22Rv1 (cell line): ENCODE results near the gene INCENP.
"Not testable (repeated sequence)": the region's sequence is repeated elsewhere in the genome, so short reads cannot be mapped to it uniquely, and the experiment has no call there.

Experiments used
- H3K27ac ChIP-seq: fragments of 450-650 bp; 2 replicates; pipeline ENCODE4 v1.5.1; 2017
- CTCF ChIP-seq: fragments of 450-650 bp; IDR thresholded peaks from 2 replicates; pipeline ENCODE4 v1.5.1; 2017; ENCODE audit warnings: mild to moderate bottlenecking
- ZFX ChIP-seq: fragments of 450-650 bp; IDR thresholded peaks from 2 replicates; pipeline ENCODE4 v1.6.1; 2017; ENCODE audit warnings: antibody characterized with exemption, borderline replicate concordance

Gene INCENP

GRCh38 chr11:62123669-62124185 lies at the start of gene INCENP:
Gene INCENP (plus strand): TSS chr11:62124011. CDS start chr11:62128162, 4,151 bp downstream.
- H3K27ac ChIP-seq, result peak within 1 kb of the TSS; percentile 75
- TF ChIP-seq CTCF (no peak), ZFX (no peak)

- no peak for TF ChIP-seq ZFX
- no peak for TF ChIP-seq CTCF
- no peak overlapping the region for H3K27ac ChIP-seq
Measured at GRCh38 chr11:62075438-62075837, 48.4 kb upstream of the INCENP start.

- TF ChIP-seq ZFX (no peak), CTCF (no peak)
- no peak overlapping the region for H3K27ac ChIP-seq
Measured at GRCh38 chr11:62077132-62077531, 46.7 kb upstream of the INCENP start.

GRCh38 chr11:62081378-62082291 lies 42.2 kb upstream of the INCENP start:
- TF ChIP-seq ZFX, result no peak
- TF ChIP-seq CTCF, result peak; percentile 97
- H3K27ac ChIP-seq, result no peak overlapping the region

GRCh38 chr11:62082292-62082657 lies 41.5 kb upstream of the INCENP start:
- no peak overlapping the region for H3K27ac ChIP-seq
- TF ChIP-seq ZFX (no peak), CTCF (peak; percentile 32)

- H3K27ac ChIP-seq, result not testable (repeated sequence)
Measured at GRCh38 chr11:62084801-62085200, 39.0 kb upstream of the INCENP start.

GRCh38 chr11:62087694-62088093 lies 36.1 kb upstream of the INCENP start:
- TF ChIP-seq ZFX, result no peak
- TF ChIP-seq CTCF, result no peak
- H3K27ac ChIP-seq, result no peak overlapping the region
